GM18517 (cell line): ENCODE measurements around the gene F7.

Experiments used
- ATAC-seq: cut with Tn5 transposase; IDR thresholded peaks from one replicate; pipeline ENCODE4 v1.9.1; 2021; ENCODE audit warnings: mild to moderate bottlenecking, moderate library complexity; ENCODE audit not compliant: unreplicated experiment

The F7 gene

DNA sequence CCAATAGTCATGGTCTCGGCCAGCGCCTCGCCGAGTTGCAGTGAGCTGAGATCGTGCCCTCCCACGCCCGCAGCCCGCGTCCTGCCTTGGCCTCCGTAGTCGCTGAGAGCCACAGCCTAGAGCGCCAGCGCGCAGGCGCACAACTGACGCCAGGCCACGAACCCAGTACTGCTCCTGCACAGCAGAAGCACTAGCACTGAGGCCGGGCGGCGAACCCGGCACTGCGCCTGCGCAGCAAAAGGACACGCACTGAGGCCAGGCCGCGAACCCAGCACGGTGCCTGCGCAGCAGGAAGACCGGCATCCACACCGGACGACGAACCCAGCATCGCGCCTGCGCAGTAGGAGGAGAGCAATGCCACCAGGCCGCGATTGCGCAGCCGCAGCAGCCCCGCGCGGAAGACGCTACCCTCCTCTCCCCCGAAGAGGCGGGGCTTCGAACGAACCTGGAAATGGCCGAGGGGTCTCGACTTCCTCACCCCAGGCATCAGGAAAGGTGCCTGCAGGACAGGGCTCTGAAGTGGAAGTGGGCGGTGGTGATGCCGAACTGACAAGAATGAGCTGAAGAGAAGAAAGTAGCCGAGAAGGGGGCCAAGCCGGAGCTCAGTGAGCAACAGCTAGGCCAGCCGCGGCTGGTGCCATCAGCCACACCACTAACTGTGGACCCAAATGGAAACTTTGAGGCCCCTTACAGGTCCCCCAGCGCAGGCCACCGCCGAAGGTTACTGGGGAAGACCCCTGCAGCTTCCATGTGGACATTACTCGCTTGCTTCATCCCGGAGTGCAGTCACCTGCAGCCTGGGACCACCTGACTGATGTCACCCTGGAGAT lies 24.5 kb downstream of the F7 start:
- ATAC-seq: no peak

DNA sequence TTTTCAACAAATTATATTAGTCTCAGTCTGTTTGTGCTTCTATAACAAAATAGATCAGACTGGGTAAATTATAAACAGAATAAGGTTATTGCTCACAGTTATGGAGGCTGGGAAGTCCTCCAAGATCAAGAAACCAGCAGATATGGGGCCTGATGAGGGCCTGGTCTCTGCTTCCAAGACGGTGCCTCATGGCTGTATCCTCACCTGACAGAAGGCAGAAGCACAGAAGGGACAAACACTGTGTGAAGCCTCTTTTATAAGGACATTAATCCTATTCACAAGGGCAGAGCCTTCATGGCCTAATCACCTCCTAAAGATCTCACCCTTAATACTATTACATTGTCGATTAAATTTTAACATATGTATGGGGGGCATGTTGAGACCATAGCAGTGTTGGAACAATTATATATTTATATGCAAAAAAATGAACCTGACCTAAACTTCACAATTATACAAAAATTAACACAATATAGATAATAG lies 29.7 kb downstream of the F7 start:
- ATAC-seq: no peak

- no peak for ATAC-seq
Observed at GRCh38 chr13:113137691-113138298, 32.2 kb downstream of the F7 start.

GRCh38 chr13:113138792-113139551 lies 33.4 kb downstream of the F7 start:
- ATAC-seq: no peak

- no peak for ATAC-seq
Observed at GRCh38 chr13:113139577-113139976, 34.0 kb downstream of the F7 start.

DNA sequence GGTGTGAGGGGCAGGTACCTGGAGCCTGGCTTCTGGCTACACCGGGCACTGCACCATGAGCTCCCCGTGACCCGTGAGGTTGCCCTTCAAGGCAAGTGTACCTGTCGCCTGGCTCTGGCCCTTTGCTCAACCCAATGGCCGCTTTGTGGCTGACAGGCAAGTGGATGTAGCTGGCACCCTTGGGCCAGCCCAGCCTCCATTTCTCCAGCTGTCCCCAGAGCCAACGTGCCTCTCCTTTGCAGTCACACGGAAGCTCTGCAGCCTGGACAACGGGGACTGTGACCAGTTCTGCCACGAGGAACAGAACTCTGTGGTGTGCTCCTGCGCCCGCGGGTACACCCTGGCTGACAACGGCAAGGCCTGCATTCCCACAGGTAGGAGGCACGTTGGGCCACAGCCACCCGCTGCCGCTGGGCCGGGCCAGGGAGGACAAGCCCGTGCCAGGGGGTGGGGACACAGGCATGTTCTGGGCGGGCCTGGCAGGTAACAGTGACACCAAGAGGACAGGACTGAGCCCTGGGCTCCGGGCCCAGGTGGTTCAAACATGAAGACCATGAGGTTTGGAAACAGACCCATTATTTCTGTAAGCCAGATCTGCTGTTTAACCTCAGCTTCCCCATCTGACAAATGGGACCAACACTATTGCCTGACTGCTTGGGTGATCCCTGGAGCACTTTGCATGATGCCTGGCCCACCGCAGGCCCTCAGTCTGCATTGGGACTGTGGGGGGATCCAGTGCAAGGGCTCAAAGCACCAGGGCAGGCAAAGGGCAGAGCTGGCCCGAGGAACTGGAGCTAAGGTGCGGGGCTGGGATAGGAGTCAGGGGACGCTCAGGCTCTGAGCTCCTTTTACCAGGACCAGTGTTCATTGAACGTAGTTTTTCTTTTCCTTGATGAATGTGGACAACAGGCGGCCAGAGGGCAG lies 35.3 kb downstream of the F7 start:
- no peak for ATAC-seq

DNA sequence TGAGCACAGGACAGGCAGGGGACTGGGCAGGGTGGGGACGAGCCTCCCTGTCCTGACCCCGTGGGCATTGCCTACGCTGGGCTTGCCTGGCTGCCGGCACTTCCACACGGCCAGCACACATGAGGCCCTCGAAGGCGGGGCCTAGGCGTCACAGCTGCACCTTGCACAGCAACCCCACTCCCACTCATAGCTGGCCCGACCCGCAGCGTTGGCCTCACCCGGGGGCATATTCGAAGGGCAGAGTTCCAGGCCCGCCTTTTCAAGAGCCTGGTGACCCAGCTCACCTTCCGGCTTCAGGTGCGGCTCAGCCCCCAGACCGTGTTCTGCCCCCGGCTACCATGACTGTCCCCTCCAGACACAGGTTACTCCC lies 36.0 kb downstream of the F7 start:
- no peak for ATAC-seq

GRCh38 chr13:113142876-113143275 lies 37.3 kb downstream of the F7 start:
- ATAC-seq: no peak

DNA sequence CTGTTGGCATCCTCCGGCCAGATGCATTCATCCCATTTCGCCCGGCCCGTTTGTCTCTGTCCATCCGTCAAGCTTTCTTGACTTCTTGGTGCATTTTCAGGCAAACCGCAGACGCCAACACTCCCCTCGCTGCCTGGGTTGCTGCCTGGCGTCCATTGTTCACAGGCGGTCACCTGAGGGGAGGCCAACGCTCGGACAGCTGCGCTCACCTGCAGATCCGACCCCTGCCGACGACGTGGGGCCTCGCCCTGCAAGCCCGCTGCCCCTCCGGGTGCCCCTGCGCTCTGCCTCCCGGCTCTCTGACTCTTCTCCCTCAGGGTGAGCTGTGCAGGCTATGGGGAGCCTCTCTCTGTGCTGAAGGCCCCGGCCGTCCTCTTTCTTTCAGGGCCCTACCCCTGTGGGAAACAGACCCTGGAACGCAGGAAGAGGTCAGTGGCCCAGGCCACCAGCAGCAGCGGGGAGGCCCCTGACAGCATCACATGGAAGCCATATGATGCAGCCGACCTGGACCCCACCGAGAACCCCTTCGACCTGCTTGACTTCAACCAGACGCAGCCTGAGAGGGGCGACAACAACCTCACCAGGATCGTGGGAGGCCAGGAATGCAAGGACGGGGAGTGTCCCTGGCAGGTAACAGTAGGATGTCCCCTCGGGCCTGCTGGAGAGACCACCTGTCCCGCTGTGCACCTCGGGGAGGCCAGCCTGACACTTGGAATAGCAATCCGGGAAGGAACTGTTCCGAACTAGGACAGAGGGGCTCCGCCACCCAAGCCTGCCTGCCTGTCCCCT lies 38.1 kb downstream of the F7 start:
- no peak for ATAC-seq

GRCh38 chr13:113144255-113144629 lies 38.7 kb downstream of the F7 start:
- no peak for ATAC-seq

DNA sequence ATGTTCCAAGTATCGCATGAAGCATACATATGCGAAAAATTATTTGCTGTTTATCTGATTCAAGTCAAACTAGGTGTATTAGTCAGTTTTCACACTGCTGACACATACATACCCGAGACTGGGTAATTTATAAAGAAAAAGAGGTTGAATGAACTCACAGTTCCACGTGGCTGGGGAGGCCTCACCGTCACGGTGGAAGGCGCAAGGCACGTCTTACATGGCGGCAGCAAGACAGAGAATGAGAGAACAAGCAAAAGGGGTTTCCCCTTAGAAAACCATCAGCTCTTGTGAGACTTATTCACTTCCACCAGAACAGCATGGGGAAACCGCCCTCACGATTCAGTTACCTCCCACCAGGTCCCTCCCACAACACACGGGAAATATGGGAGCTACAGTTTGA lies 39.9 kb downstream of the F7 start:
- ATAC-seq: no peak

- no peak for ATAC-seq
Observed at GRCh38 chr13:113145911-113146598, 40.5 kb downstream of the F7 start.

DNA sequence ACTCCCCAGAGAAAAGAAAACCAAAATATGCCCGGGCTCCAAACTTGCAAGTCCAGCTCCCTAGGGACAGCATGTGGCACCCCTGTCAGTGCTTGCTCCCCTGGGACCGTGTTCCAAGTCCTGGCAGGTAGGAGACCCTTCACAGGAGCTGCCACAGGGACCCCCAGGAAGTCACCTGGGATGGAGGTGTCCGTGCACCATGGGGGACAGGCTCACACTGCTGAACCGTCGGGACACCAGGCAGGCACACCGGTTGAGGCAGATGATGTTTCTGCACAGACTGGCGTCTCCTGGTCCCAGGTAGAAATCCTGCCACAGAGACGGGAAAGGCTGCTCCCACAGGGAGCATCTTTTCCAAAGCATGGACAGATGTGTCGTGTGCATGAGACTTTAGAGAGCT lies 41.2 kb downstream of the F7 start:
- ATAC-seq: no peak

DNA sequence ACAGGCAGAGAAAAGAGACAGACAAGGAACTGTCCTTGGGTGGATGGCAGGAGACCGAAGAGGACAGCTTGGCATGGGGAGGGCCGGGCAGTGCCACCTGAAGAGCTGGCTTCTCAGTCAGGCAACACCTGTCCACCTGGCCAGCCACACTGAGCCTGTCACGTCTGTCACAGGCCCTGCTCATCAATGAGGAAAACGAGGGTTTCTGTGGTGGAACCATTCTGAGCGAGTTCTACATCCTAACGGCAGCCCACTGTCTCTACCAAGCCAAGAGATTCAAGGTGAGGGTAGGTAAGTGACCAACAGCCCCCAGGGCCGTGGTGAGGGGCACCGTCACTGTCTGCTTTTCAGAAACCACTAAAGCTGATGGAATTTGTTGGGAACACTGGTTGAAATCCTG lies 41.6 kb downstream of the F7 start:
- no peak for ATAC-seq

DNA sequence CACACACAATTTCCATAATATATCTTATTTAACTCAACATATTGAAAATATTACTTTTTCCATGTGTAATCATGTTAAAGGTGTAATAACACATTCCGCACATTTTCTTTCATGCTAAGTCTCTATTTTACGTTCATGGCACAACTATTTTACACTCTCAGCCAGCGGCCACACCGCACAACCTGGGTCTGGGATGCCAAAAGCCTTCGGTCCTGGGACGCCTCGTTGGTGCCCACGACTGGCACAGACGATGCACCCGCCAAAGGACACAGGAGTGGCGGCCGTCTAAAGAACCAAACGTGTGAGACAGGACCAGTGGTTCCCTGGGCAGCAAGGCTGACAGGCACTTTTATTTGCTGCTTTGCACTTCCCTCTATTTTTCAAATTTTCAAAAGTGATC lies 42.8 kb downstream of the F7 start:
- ATAC-seq: no peak

DNA sequence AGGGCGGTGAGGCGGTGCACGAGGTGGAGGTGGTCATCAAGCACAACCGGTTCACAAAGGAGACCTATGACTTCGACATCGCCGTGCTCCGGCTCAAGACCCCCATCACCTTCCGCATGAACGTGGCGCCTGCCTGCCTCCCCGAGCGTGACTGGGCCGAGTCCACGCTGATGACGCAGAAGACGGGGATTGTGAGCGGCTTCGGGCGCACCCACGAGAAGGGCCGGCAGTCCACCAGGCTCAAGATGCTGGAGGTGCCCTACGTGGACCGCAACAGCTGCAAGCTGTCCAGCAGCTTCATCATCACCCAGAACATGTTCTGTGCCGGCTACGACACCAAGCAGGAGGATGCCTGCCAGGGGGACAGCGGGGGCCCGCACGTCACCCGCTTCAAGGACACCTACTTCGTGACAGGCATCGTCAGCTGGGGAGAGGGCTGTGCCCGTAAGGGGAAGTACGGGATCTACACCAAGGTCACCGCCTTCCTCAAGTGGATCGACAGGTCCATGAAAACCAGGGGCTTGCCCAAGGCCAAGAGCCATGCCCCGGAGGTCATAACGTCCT lies 43.4 kb downstream of the F7 start:
- no peak for ATAC-seq

DNA sequence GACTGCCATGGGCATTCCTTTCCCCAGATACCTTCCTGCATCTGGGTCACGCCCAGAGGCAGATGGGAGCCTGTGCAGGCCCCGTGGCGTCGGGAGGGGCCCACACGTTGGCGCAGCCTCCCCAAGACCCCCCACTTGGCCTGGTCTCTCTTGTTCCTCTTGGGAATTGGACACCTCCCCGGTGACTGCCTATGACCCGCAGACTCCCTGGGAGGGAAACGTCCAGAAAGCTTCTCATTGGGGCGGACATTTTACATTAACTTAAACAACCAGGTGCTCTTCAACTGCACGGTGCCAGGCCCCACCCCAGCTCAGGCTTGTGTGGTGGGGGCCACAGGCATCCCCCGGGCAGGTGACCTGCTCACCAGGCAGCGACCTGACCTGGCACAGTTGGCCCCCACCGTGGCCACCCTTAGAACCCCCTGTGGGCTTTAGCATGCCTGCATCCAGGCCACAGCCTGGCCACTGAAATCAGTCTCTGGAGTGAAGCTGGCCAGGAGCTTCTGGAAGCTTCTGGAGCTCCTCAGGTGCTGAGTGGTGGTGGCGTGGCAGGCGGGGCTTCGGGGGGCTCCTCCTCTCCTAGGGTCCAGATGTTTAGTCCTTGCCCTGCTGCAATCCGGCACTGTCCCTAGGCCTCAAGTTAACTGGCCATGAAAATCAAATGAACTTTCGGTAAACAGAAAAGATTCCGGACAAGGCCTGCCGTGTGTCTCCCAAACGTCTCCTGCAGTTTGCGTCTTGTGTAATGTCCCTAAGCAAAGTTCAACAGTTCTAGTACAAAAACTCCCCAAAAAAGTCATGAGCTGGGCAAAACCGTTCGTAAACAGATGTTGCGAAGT lies 44.3 kb downstream of the F7 start:
- no peak for ATAC-seq
